ENCODE measurements around the gene LONP1. TPM values are rescaled to one million over a fixed set of nuclear protein-coding genes. Genes with fewer than 3 reads are reported as not detected.

The LONP1 gene
- polyA plus RNA-seq, 3 donors, result 12.1 to 37.2 (median 13.8) TPM

GRCh38 chr19:5762608-5763217 is 42.8 kb upstream of the LONP1 start:
- no peaks in the 10 kb centered on the region for H3K36me3 Mint-ChIP-seq
- Histone ChIP-seq H3K4me1 (ENCODE audit: control insufficient read depth in 1 of 2, insufficient read depth in 2 of 2, low read length in 2 of 2) (no peaks in the 10 kb centered on the region), H2AFZ (ENCODE audit: insufficient read depth, low read depth, low read length, poor library complexity, severe bottlenecking) (no peak overlapping the region), H3K4me2 (replicated peaks; ENCODE audit: extremely low read depth, low read length, poor library complexity, severe bottlenecking) (no peak overlapping the region), H3K4me3 (replicated peaks in 1 of 3; ENCODE audit: low read depth in 2 of 3, low read length in 3 of 3) (no peak overlapping the region), H3K9ac (ENCODE audit: insufficient read depth, low read length, poor library complexity, severe bottlenecking) (no peak overlapping the region), H3K36me3 (replicated peaks in 1 of 2; ENCODE audit: control insufficient read depth in 1 of 2, insufficient read depth in 2 of 2, low read length in 2 of 2) (no peaks in the 10 kb centered on the region), H3K79me2 (ENCODE audit: insufficient read depth, low read length) (no peaks in the 10 kb centered on the region), H3K27ac (ENCODE audit: low read depth in 1 of 2, low read length in 2 of 2) (no peak overlapping the region), H4K20me1 (ENCODE audit: insufficient read depth, low read length) (no peaks in the 10 kb centered on the region), H3K9me3 (replicated peaks in 1 of 2; ENCODE audit: control insufficient read depth in 1 of 2, insufficient read depth in 1 of 2, low read length in 2 of 2) (no peaks in the 10 kb centered on the region), H3K27me3 (ENCODE audit: control insufficient read depth in 2 of 2, insufficient read depth in 2 of 2, low read length in 2 of 2) (no peaks in the 10 kb centered on the region)
- peaks cover 0 to 8% (median 1%) of the 10 kb centered on the region in 7 donors for H3K9me3 Mint-ChIP-seq
- H3K4me1 Mint-ChIP-seq, result no peaks in the 10 kb centered on the region
- 97% methylated on average over 2 of the region's 5 CpGs for WGBS (ENCODE audit: insufficient coverage)
- peaks cover 2 to 9% (median 3%) of the 10 kb centered on the region in 3 donors for H3K27me3 Mint-ChIP-seq (ENCODE audit: low read depth in 3 of 3)
- peak overlapping the region in 1 of 2 donors; percentile 5 for H3K4me3 Mint-ChIP-seq
- DNase-seq, result no peak
- TF ChIP-seq, protein P1, sequence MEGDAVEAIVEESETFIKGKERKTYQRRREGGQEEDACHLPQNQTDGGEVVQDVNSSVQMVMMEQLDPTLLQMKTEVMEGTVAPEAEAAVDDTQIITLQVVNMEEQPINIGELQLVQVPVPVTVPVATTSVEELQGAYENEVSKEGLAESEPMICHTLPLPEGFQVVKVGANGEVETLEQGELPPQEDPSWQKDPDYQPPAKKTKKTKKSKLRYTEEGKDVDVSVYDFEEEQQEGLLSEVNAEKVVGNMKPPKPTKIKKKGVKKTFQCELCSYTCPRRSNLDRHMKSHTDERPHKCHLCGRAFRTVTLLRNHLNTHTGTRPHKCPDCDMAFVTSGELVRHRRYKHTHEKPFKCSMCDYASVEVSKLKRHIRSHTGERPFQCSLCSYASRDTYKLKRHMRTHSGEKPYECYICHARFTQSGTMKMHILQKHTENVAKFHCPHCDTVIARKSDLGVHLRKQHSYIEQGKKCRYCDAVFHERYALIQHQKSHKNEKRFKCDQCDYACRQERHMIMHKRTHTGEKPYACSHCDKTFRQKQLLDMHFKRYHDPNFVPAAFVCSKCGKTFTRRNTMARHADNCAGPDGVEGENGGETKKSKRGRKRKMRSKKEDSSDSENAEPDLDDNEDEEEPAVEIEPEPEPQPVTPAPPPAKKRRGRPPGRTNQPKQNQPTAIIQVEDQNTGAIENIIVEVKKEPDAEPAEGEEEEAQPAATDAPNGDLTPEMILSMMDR (IDR thresholded peaks at IDR 0.05), result no peak
- intact Hi-C loops (cut with micrococcal nuclease), result no loop called here
- no peak overlapping the region for H3K27ac Mint-ChIP-seq

DNA sequence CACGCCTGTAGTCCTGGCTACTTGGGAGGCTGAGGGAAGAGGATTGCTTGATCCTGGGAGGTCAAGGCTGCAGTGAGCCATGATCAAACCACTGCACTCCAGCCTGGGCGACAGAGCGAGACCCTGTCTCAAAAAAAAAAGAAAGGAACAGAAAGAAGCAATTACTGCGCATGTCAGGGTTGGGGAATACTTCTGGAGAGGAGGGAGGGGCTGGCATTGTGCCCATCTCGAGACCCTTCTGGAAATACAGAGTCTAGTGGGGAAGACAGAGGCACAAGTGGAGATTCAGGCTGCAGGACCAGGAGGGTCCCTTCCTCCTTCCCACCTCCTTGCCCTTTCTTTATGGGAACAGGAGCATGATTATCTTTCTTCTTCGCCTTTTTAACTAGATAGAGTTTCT is 33.8 kb upstream of the LONP1 start:
- H3K4me2 ChIP-seq (replicated peaks; ENCODE audit: extremely low read depth, low read length, poor library complexity, severe bottlenecking), result no peak overlapping the region
- no peak overlapping the region for H3K9ac ChIP-seq (ENCODE audit: insufficient read depth, low read length, poor library complexity, severe bottlenecking)
- no peaks in the 10 kb centered on the region for H3K79me2 ChIP-seq (ENCODE audit: insufficient read depth, low read length)
- peaks cover 5 to 10% (median 9%) of the 10 kb centered on the region in 3 donors for H3K27me3 Mint-ChIP-seq (ENCODE audit: low read depth in 3 of 3)
- no peaks in the 10 kb centered on the region for H4K20me1 ChIP-seq (ENCODE audit: insufficient read depth, low read length)
- H3K27me3 ChIP-seq (ENCODE audit: control insufficient read depth in 2 of 2, insufficient read depth in 2 of 2, low read length in 2 of 2), result no peaks in the 10 kb centered on the region
- 91% methylated on average over 3 of the region's 6 CpGs for WGBS (ENCODE audit: insufficient coverage)
- H3K9me3 Mint-ChIP-seq, result peaks cover 0 to 1% (median 0%) of the 10 kb centered on the region in 7 donors
- H2AFZ ChIP-seq (ENCODE audit: insufficient read depth, low read depth, low read length, poor library complexity, severe bottlenecking), result no peak overlapping the region
- H3K4me3 ChIP-seq (replicated peaks in 1 of 3; ENCODE audit: low read depth in 2 of 3, low read length in 3 of 3), result no peak overlapping the region
- H3K36me3 Mint-ChIP-seq, result no peaks in the 10 kb centered on the region
- H3K9me3 ChIP-seq (replicated peaks in 1 of 2; ENCODE audit: control insufficient read depth in 1 of 2, insufficient read depth in 1 of 2, low read length in 2 of 2), result no peaks in the 10 kb centered on the region
- intact Hi-C loops (cut with micrococcal nuclease), result no loop called here
- no peaks in the 10 kb centered on the region for H3K4me1 ChIP-seq (ENCODE audit: control insufficient read depth in 1 of 2, insufficient read depth in 2 of 2, low read length in 2 of 2)
- no peaks in the 10 kb centered on the region for H3K4me1 Mint-ChIP-seq
- H3K4me3 Mint-ChIP-seq, result no peak overlapping the region
- H3K27ac Mint-ChIP-seq, result no peak overlapping the region
- TF ChIP-seq, protein P1 (IDR thresholded peaks at IDR 0.05), result no peak
- H3K27ac ChIP-seq (ENCODE audit: low read depth in 1 of 2, low read length in 2 of 2), result no peak overlapping the region
- no peak for DNase-seq
- no peaks in the 10 kb centered on the region for H3K36me3 ChIP-seq (replicated peaks in 1 of 2; ENCODE audit: control insufficient read depth in 1 of 2, insufficient read depth in 2 of 2, low read length in 2 of 2)
